ENCODE measurements around the gene TRAF6.

DNA sequence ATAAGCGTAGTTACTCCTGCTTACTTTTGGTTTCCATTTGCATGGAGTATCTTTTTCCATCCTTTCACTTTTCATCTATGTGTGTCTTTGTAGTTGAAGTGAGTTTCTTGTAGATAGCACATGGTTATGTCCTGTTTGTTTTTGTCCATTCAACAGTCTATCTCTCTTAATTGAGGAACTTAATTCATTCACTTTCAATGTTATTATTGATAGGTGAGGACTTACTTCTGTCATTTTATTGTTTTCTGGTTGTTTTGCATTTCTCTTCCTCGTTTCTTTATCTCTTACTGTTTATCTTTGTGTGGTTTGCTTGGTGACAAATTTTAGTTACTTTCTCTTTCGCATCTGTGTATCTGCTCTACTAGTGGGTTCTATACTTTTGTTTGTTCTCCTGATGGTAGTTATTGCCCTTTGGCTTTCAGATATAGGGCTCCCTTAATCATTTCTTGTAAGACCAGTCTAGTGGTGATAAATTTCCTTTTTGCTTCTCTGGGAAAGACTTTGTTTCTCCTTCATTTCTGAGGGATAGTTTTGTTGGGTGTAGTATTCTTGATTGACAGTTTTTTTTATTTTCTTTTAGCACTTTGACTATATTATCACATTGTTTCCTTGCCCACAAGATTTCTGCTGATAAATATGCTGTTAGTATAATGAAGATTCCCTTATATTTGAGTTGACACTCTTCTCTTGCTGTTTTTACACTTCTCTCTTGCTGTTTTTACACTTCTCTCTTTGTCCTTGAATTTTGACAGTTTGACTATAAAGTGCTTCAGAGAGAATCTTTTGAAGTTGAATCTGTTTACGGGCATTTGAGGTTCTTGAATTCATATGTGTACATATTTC lies 48.7 kb upstream of the TRAF6 start:
- TF ChIP-seq NR2C2 (CRISPR knock-in tag; IDR thresholded peaks at IDR 0.05) (no peak), ZNF138 (CRISPR knock-in tag; conservative IDR thresholded peaks at IDR 0.05) (no peak), TP53 (CRISPR knock-in tag; IDR thresholded peaks at IDR 0.05) (no peak)
- TF ChIP-seq, protein P1, sequence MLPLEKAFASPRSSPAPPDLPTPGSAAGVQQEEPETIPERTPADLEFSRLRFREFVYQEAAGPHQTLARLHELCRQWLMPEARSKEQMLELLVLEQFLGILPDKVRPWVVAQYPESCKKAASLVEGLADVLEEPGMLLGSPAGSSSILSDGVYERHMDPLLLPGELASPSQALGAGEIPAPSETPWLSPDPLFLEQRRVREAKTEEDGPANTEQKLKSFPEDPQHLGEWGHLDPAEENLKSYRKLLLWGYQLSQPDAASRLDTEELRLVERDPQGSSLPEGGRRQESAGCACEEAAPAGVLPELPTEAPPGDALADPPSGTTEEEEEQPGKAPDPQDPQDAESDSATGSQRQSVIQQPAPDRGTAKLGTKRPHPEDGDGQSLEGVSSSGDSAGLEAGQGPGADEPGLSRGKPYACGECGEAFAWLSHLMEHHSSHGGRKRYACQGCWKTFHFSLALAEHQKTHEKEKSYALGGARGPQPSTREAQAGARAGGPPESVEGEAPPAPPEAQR (CRISPR knock-in tag; IDR thresholded peaks at IDR 0.05) = no peak
- TF ChIP-seq, protein P2, sequence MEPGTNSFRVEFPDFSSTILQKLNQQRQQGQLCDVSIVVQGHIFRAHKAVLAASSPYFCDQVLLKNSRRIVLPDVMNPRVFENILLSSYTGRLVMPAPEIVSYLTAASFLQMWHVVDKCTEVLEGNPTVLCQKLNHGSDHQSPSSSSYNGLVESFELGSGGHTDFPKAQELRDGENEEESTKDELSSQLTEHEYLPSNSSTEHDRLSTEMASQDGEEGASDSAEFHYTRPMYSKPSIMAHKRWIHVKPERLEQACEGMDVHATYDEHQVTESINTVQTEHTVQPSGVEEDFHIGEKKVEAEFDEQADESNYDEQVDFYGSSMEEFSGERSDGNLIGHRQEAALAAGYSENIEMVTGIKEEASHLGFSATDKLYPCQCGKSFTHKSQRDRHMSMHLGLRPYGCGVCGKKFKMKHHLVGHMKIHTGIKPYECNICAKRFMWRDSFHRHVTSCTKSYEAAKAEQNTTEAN (CRISPR knock-in tag; IDR thresholded peaks at IDR 0.05) = no peak
- TF ChIP-seq, protein P3, sequence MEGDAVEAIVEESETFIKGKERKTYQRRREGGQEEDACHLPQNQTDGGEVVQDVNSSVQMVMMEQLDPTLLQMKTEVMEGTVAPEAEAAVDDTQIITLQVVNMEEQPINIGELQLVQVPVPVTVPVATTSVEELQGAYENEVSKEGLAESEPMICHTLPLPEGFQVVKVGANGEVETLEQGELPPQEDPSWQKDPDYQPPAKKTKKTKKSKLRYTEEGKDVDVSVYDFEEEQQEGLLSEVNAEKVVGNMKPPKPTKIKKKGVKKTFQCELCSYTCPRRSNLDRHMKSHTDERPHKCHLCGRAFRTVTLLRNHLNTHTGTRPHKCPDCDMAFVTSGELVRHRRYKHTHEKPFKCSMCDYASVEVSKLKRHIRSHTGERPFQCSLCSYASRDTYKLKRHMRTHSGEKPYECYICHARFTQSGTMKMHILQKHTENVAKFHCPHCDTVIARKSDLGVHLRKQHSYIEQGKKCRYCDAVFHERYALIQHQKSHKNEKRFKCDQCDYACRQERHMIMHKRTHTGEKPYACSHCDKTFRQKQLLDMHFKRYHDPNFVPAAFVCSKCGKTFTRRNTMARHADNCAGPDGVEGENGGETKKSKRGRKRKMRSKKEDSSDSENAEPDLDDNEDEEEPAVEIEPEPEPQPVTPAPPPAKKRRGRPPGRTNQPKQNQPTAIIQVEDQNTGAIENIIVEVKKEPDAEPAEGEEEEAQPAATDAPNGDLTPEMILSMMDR (IDR thresholded peaks at IDR 0.05) = no peak
- TF ChIP-seq, protein P4, sequence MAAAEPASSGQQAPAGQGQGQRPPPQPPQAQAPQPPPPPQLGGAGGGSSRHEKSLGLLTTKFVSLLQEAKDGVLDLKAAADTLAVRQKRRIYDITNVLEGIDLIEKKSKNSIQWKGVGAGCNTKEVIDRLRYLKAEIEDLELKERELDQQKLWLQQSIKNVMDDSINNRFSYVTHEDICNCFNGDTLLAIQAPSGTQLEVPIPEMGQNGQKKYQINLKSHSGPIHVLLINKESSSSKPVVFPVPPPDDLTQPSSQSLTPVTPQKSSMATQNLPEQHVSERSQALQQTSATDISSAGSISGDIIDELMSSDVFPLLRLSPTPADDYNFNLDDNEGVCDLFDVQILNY (CRISPR knock-in tag; IDR thresholded peaks at IDR 0.05) = no peak
